HFF-Myc (cell line): ENCODE measurements around the gene INPP5K.

Experiments used
- DNase-seq: peaks from one replicate; pipeline ENCODE4 v3.0.0-alpha.2; 2011; ENCODE audit warnings: low read depth; ENCODE audit errors: extremely low read depth
- H3K4me3 ChIP-seq: replicated peaks from 2 replicates; pipeline ENCODE4 v1.5.1; 2011; ENCODE audit warnings: low read depth, mild to moderate bottlenecking, control low read depth, low read length
- CTCF ChIP-seq: IDR thresholded peaks from 2 replicates; pipeline ENCODE4 v1.5.1; 2012; ENCODE audit warnings: mild to moderate bottlenecking, low read depth, low read length, control low read depth; ENCODE audit errors: missing control alignments

Gene INPP5K

GRCh38 chr17:1505586-1505985, 10.8 kb downstream of the INPP5K start:
- DNase-seq, result no peak
- no peak for TF ChIP-seq CTCF
- no peak overlapping the region for H3K4me3 ChIP-seq

- TF ChIP-seq CTCF, result no peak
- no peak for DNase-seq
- H3K4me3 ChIP-seq, result no peak overlapping the region
Observed at GRCh38 chr17:1504866-1505265, 11.5 kb downstream of the INPP5K start.

GRCh38 chr17:1503699-1504098, 12.7 kb downstream of the INPP5K start:
- no peak for TF ChIP-seq CTCF
- no peak overlapping the region for H3K4me3 ChIP-seq
- DNase-seq, result no peak

DNA sequence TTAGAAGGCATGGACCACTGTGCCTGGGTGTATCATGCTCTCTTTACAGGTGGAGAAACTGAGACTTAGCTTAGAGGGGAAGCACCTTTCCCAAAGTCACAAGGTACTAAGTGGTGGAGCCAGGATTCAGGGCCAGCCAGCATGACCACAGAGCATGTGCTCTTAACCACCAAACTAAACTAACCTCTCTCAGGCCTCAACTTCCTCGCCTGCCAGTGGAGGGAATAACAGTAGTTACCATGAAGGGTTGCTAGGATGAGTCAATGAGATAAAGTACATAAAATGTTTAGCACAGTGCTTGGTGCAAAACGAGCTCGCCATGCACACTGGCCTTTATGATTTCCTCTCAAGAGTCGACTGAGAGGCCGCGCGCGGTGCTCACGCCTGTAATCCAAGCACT, 17.5 kb downstream of the INPP5K start:
- no peak for DNase-seq
- no peak overlapping the region for H3K4me3 ChIP-seq
- TF ChIP-seq CTCF, result no peak

GRCh38 chr17:1498233-1498632, 18.2 kb downstream of the INPP5K start:
- TF ChIP-seq CTCF, result no peak

DNA sequence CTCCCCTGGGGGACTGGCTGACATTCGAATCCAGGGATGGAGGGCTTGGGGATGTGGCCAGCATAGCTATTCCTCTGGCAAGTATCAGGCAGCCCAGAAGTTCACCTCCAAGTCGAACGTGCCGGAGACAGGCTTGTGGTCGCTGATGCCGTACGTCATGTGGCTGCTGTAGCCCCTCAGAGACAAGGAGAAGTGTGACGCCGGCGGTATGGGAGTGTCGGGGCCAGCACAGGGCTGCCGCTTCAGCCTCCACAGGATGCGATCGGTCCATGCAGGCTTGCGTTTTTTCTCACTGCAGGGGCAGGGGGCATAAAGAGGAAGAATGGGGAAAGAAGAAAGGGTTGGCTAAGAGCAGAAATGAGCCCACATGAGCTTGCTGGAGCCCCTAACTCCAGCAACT, 18.6 kb downstream of the INPP5K start:
- no peak for TF ChIP-seq CTCF
- no peak for DNase-seq
- no peak overlapping the region for H3K4me3 ChIP-seq

More at GRCh38 chr17:1498233-1498632, 18.2 kb downstream of the INPP5K start:
- no peak overlapping the region for H3K4me3 ChIP-seq
- no peak for DNase-seq

DNA sequence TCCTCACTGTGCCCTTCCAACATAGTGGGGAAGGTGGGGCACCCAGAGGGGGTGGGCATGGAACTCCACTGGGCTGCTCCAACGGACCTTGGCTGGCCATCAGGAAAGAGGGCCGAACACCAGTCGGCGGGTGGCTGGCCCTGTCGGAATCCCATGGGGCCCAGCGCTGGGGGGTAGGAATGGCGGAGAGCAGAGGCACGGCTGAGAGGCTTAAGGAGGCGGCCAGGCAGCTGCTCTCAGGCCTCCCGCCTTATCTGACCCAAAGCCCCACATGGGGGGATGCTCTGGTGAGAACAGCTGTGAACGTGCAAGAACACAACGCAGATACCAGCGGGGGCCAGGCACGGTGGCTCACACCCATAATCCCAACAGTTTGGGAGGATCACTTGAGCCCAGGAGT, 19.5 kb downstream of the INPP5K start:
- H3K4me3 ChIP-seq, result no peak overlapping the region
- no peak for DNase-seq
- no peak for TF ChIP-seq CTCF
